ENCODE measurements around the gene HPCAL4.

HPCAL4 gene

GRCh38 chr1:39646232-39647081 is 44.8 kb downstream of the HPCAL4 start:
- DNase-seq: no peak

- DNase-seq: no peak
Observed at GRCh38 chr1:39645411-39646043, 45.7 kb downstream of the HPCAL4 start.

- no peak for DNase-seq
Observed at GRCh38 chr1:39643705-39644104, 47.5 kb downstream of the HPCAL4 start.

- no peak for DNase-seq
Observed at GRCh38 chr1:39642796-39643195, 48.4 kb downstream of the HPCAL4 start.

- DNase-seq: no peak
Observed at GRCh38 chr1:39640861-39641260, 50.4 kb downstream of the HPCAL4 start.

- DNase-seq: peak; percentile 72 to 79
Observed at GRCh38 chr1:39639305-39640130, 51.7 kb downstream of the HPCAL4 start, which contains the start of gene HEYL. HEYL (minus strand) TSS chr1:39639643; CDS start chr1:39639625, 18 bp downstream.

GRCh38 chr1:39638965-39639304 is 52.3 kb downstream of the HPCAL4 start:
- no peak for DNase-seq

- no peak for DNase-seq
Observed at GRCh38 chr1:39637361-39637760, 53.9 kb downstream of the HPCAL4 start.

- DNase-seq: no peak
Observed at GRCh38 chr1:39635871-39636210, 55.4 kb downstream of the HPCAL4 start.

GRCh38 chr1:39635205-39635870 is 55.9 kb downstream of the HPCAL4 start:
- DNase-seq: no peak

- DNase-seq: no peak
Observed at GRCh38 chr1:39633422-39633821, 57.8 kb downstream of the HPCAL4 start.

GRCh38 chr1:39632682-39633417 is 58.4 kb downstream of the HPCAL4 start:
- DNase-seq: no peak

GRCh38 chr1:39632323-39632681 is 58.9 kb downstream of the HPCAL4 start:
- DNase-seq: no peak

GRCh38 chr1:39631361-39632322 is 59.6 kb downstream of the HPCAL4 start:
- DNase-seq: no peak

GRCh38 chr1:39628807-39629350 is 62.4 kb downstream of the HPCAL4 start:
- DNase-seq: no peak
